HepG2 (cell line): Measurements from ENCODE around the gene WDR19. TPM values are rescaled to one million over a fixed set of nuclear protein-coding genes. Genes with fewer than 3 reads are reported as not detected.

ENCODE experiments used
- DBP ChIP-seq: sonication (generic); formaldehyde crosslinking; IDR thresholded peaks from 2 replicates; pipeline ENCODE4 v1.4.0; 2020; ENCODE audit warnings: missing genetic modification reagents; ENCODE audit errors: not compliant biosample characterization
- HINFP ChIP-seq: sonication (generic); formaldehyde crosslinking; IDR thresholded peaks from 2 replicates; pipeline ENCODE4 v1.4.0; 2020; ENCODE audit warnings: low read depth, mild to moderate bottlenecking, missing genetic modification reagents
- JDP2 ChIP-seq: sonication (generic); formaldehyde crosslinking; IDR thresholded peaks from 2 replicates; pipeline ENCODE4 v1.8.1; 2022; ENCODE audit warnings: missing genetic modification reagents, borderline replicate concordance
- KDM5A ChIP-seq: fragments of 200-600 bp; sonication (generic); IDR thresholded peaks from 2 replicates; pipeline ENCODE4 v1.7.0; 2018; ENCODE audit warnings: antibody characterized with exemption, mild to moderate bottlenecking, low read length, borderline replicate concordance
- MAFG ChIP-seq: sonication (generic); formaldehyde crosslinking; IDR thresholded peaks from 2 replicates; pipeline ENCODE4 v1.5.1; 2020; ENCODE audit warnings: mild to moderate bottlenecking, missing genetic modification reagents
- MEIS2 ChIP-seq: sonication (generic); formaldehyde crosslinking; IDR thresholded peaks from 2 replicates; pipeline ENCODE4 v1.9.0; 2021; ENCODE audit warnings: mild to moderate bottlenecking, missing genetic modification reagents
- MXD4 ChIP-seq: IDR thresholded peaks from 2 replicates; pipeline ENCODE4 v1.6.1; 2016; ENCODE audit warnings: mild to moderate bottlenecking, missing biosample characterization, missing genetic modification reagents
- MXI1 ChIP-seq: IDR thresholded peaks from 3 replicates; pipeline ENCODE4 v1.6.1; 2012; ENCODE audit warnings: low read depth, low read length, inconsistent platforms, borderline replicate concordance
- NFYC ChIP-seq: IDR thresholded peaks from 2 replicates; pipeline ENCODE4 v1.6.1; 2016; ENCODE audit warnings: missing genetic modification reagents, missing compliant biosample characterization
- SIX4 ChIP-seq: sonication (generic); formaldehyde crosslinking; IDR thresholded peaks from 2 replicates; pipeline ENCODE4 v1.4.0; 2020; ENCODE audit warnings: missing genetic modification reagents
- SP5 ChIP-seq: IDR thresholded peaks from 2 replicates; pipeline ENCODE4 v1.6.1; 2016; ENCODE audit warnings: low read depth, borderline replicate concordance
- SRF ChIP-seq: IDR thresholded peaks from 2 replicates; pipeline ENCODE4 v1.6.1; 2011; ENCODE audit warnings: mild to moderate bottlenecking, low read depth, low read length, moderate library complexity
- THYN1 ChIP-seq: sonication (generic); formaldehyde crosslinking; IDR thresholded peaks from 2 replicates; pipeline ENCODE4 v1.8.1; 2023; ENCODE audit warnings: low read depth, mild to moderate bottlenecking, moderate library complexity, missing genetic modification reagents, borderline replicate concordance
- ZBTB26 ChIP-seq: IDR thresholded peaks from 2 replicates; pipeline ENCODE4 v1.6.1; 2016; ENCODE audit warnings: missing compliant biosample characterization, missing genetic modification reagents, borderline replicate concordance
- ZMYM4 ChIP-seq: sonication (generic); formaldehyde crosslinking; IDR thresholded peaks from 2 replicates; pipeline ENCODE4 v1.8.1; 2023; ENCODE audit warnings: mild to moderate bottlenecking, missing genetic modification reagents
- ZNF121 ChIP-seq: sonication (generic); formaldehyde crosslinking; IDR thresholded peaks from 2 replicates; pipeline ENCODE4 v1.5.0; 2020; ENCODE audit warnings: mild to moderate bottlenecking, missing genetic modification reagents
- ZNF572 ChIP-seq: sonication (generic); formaldehyde crosslinking; IDR thresholded peaks from 2 replicates; pipeline ENCODE4 v1.5.1; 2020; ENCODE audit warnings: mild to moderate bottlenecking, missing genetic modification reagents
- ZNF720 ChIP-seq: sonication (generic); formaldehyde crosslinking; IDR thresholded peaks from 2 replicates; pipeline ENCODE4 v1.4.0; 2020; ENCODE audit warnings: missing genetic modification reagents
- ZNF740 ChIP-seq: sonication (generic); formaldehyde crosslinking; IDR thresholded peaks from 2 replicates; pipeline ENCODE4 v1.4.0; 2020; ENCODE audit warnings: missing genetic modification reagents
- polyA plus RNA-seq, 8 experiments: library from polyadenylated mRNA; depleted of rRNA in 3 of 8; stranded (reverse) in 7 of 8; unstranded in 1 of 8; fragments of >200 nt; fragmentation: Illumina TruSeq in 4 of 8; extraction: Trizol in 4 of 8; gene quantifications; 2 replicates each; pipeline versions ENCODE4 v1.2.1 to v1.2.3, GENCODE V29; 2011 to 2016; ENCODE audit warnings: low read depth in 4 of 8, missing spikeins in 1 of 8, mixed read lengths in 1 of 8; ENCODE audit not compliant: insufficient read depth in 1 of 8
- total RNA-seq, 5 experiments: library from RNA; depleted of rRNA; stranded (reverse); fragments of >200 nt; fragmentation: Illumina TruSeq; extraction: Trizol; gene quantifications; 2 replicates each; pipeline ENCODE4 v1.2.3, GENCODE V29; 2016; ENCODE audit warnings: low read depth in 1 of 5
- TF ChIP-seq, protein P1 (sequence below): sonication (generic); formaldehyde crosslinking; IDR thresholded peaks from 2 replicates; pipeline ENCODE4 v1.8.1; 2022; ENCODE audit warnings: mild to moderate bottlenecking, missing genetic modification reagents
- TF ChIP-seq, protein P2 (sequence below): sonication (generic); formaldehyde crosslinking; IDR thresholded peaks from 2 replicates; pipeline ENCODE4 v1.5.0; 2020; ENCODE audit warnings: mild to moderate bottlenecking, missing genetic modification reagents, borderline replicate concordance

Gene WDR19
- total and polyA plus RNA-seq, 2 of the 13 experiments (the other 11 are each of a cell fraction or from before 2014, with no cell fraction given): 22.9 to 34.1 TPM

- TF ChIP-seq, protein P1, sequence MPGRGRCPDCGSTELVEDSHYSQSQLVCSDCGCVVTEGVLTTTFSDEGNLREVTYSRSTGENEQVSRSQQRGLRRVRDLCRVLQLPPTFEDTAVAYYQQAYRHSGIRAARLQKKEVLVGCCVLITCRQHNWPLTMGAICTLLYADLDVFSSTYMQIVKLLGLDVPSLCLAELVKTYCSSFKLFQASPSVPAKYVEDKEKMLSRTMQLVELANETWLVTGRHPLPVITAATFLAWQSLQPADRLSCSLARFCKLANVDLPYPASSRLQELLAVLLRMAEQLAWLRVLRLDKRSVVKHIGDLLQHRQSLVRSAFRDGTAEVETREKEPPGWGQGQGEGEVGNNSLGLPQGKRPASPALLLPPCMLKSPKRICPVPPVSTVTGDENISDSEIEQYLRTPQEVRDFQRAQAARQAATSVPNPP (CRISPR knock-in tag): no peak
- TF ChIP-seq ZNF121 (no peak), ZNF740 (CRISPR knock-in tag) (no peak), NFYC (no peak), SRF (no peak), MXD4 (CRISPR knock-in tag) (no peak), THYN1 (no peak), ZMYM4 (CRISPR knock-in tag) (peak; percentile 80), MAFG (CRISPR knock-in tag) (no peak), SP5 (CRISPR knock-in tag) (no peak), ZNF572 (CRISPR knock-in tag) (no peak), HINFP (CRISPR knock-in tag) (no peak), ZNF720 (no peak), SIX4 (CRISPR knock-in tag) (no peak), MXI1 (no peak; the same call in 2 of the 3 replicates), DBP (CRISPR knock-in tag) (no peak), ZBTB26 (CRISPR knock-in tag) (no peak), MEIS2 (no peak; the same call in none of the 2 replicates), KDM5A (no peak), JDP2 (CRISPR knock-in tag) (no peak)
- TF ChIP-seq, protein P2, sequence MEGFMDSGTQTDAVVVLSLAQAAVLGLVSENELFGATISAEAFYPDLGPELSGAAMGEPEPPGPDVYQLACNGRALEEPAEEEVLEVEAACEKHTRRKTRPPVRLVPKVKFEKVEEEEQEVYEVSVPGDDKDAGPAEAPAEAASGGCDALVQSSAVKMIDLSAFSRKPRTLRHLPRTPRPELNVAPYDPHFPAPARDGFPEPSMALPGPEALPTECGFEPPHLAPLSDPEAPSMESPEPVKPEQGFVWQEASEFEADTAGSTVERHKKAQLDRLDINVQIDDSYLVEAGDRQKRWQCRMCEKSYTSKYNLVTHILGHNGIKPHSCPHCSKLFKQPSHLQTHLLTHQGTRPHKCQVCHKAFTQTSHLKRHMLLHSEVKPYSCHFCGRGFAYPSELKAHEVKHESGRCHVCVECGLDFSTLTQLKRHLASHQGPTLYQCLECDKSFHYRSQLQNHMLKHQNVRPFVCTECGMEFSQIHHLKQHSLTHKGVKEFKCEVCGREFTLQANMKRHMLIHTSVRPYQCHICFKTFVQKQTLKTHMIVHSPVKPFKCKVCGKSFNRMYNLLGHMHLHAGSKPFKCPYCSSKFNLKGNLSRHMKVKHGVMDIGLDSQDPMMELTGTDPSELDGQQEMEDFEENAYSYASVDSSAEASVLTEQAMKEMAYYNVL: peak; percentile 64; the same call in 1 of the 2 replicates
Observed at GRCh38 chr4:39274503-39274902, 92.2 kb downstream of the WDR19 start (continued).
